ENCODE data around the gene PPARA.
"Not testable (repeated sequence)": the region's sequence is repeated elsewhere in the genome, so short reads cannot be mapped to it uniquely, and the experiment has no call there.

Gene PPARA

GRCh38 chr22:46169628-46170027 lies 19.3 kb downstream of the PPARA start:
- no peak for DNase-seq (ENCODE audit: low read depth in 2 of 2)

GRCh38 chr22:46171940-46172339 lies 21.6 kb downstream of the PPARA start:
- no peak for DNase-seq (ENCODE audit: low read depth in 2 of 2)

- no peak for DNase-seq (ENCODE audit: low read depth in 2 of 2)
Observed at GRCh38 chr22:46172522-46173110, 22.3 kb downstream of the PPARA start.

GRCh38 chr22:46173152-46173551 lies 22.8 kb downstream of the PPARA start:
- no peak for DNase-seq (ENCODE audit: low read depth in 2 of 2)

GRCh38 chr22:46175631-46176030 lies 25.3 kb downstream of the PPARA start:
- no peak for DNase-seq (ENCODE audit: low read depth in 2 of 2)

- no peak for DNase-seq (ENCODE audit: low read depth in 2 of 2)
Observed at GRCh38 chr22:46176508-46177003, 26.2 kb downstream of the PPARA start.

GRCh38 chr22:46178755-46179505 lies 28.6 kb downstream of the PPARA start:
- DNase-seq (ENCODE audit: low read depth in 2 of 2), result no peak

- DNase-seq (ENCODE audit: low read depth in 2 of 2), result no peak
Observed at GRCh38 chr22:46179748-46180147, 29.4 kb downstream of the PPARA start.

- DNase-seq (ENCODE audit: low read depth in 2 of 2), result no peak
Observed at GRCh38 chr22:46180370-46181137, 30.2 kb downstream of the PPARA start.

GRCh38 chr22:46183733-46184132 lies 33.4 kb downstream of the PPARA start:
- no peak for DNase-seq (ENCODE audit: low read depth in 2 of 2)

GRCh38 chr22:46185283-46185682 lies 35.0 kb downstream of the PPARA start:
- DNase-seq (ENCODE audit: low read depth in 2 of 2), result no peak

GRCh38 chr22:46187862-46188261 lies 37.5 kb downstream of the PPARA start:
- DNase-seq (ENCODE audit: low read depth in 2 of 2), result no peak

GRCh38 chr22:46192210-46192993 lies 42.1 kb downstream of the PPARA start:
- DNase-seq (ENCODE audit: low read depth in 2 of 2), result no peak

GRCh38 chr22:46193898-46194310 lies 43.6 kb downstream of the PPARA start:
- DNase-seq (ENCODE audit: low read depth in 2 of 2), result no peak

GRCh38 chr22:46195487-46196165 lies 45.3 kb downstream of the PPARA start:
- no peak for DNase-seq (ENCODE audit: low read depth in 2 of 2)

- DNase-seq (ENCODE audit: low read depth in 2 of 2), result no peak
Observed at GRCh38 chr22:46196278-46196677, 46.0 kb downstream of the PPARA start.

GRCh38 chr22:46198274-46198673 lies 47.9 kb downstream of the PPARA start:
- no peak for DNase-seq (ENCODE audit: low read depth in 2 of 2)

- not testable (repeated sequence) for DNase-seq (ENCODE audit: low read depth in 2 of 2)
Observed at GRCh38 chr22:46198806-46199205, 48.5 kb downstream of the PPARA start.

GRCh38 chr22:46201059-46201757 lies 50.9 kb downstream of the PPARA start:
- no peak for DNase-seq (ENCODE audit: low read depth in 2 of 2)

GRCh38 chr22:46202897-46203600 lies 52.7 kb downstream of the PPARA start:
- no peak for DNase-seq (ENCODE audit: low read depth in 2 of 2)
